Epithelial cell of esophagus (primary cell): ENCODE measurements around the gene RPS2.

Experiments
- DNase-seq: peaks from one replicate; pipeline ENCODE4 v3.0.0; 2010; ENCODE audit warnings: low read depth
- H3K4me3 ChIP-seq: 2 replicates; pipeline ENCODE4 v1.5.1; 2011; ENCODE audit warnings: mild to moderate bottlenecking, low read length, control low read depth
- CTCF ChIP-seq: IDR thresholded peaks from 2 replicates; pipeline ENCODE4 v1.5.1; 2011; ENCODE audit warnings: low read depth, mild to moderate bottlenecking, low read length, control low read depth, inconsistent platforms; ENCODE audit not compliant: insufficient read depth; ENCODE audit errors: missing control alignments

Gene RPS2

GRCh38 chr16:1917665-1918350 is 46.8 kb downstream of the RPS2 start:
- DNase-seq: no peak
- H3K4me3 ChIP-seq: peak overlapping the region; percentile 16
- TF ChIP-seq CTCF: no peak

GRCh38 chr16:1917056-1917664 is 47.5 kb downstream of the RPS2 start:
- DNase-seq: no peak
- TF ChIP-seq CTCF: no peak
- H3K4me3 ChIP-seq: peak overlapping the region; percentile 16

DNA sequence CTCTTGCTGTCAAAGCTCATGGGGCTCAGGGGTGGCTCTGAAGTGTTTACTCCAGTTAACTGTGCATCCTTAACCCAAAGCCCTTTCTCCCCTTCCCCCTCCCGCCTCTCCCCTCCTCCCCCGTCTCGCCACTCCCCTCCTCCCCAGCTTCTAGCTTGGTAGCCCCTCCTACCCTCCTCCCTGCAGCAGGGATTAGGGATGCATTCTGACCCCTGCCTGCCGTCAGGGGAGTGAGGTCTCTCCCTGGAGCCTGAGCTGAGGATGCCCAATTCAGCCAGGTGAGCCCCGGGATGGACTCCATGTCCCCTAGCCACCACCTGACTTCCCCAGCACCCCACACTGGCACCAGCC is 48.0 kb downstream of the RPS2 start:
- no peak for TF ChIP-seq CTCF
- DNase-seq: no peak
- H3K4me3 ChIP-seq: no peak overlapping the region

GRCh38 chr16:1915732-1916639 is 48.6 kb downstream of the RPS2 start:
- no peak overlapping the region for H3K4me3 ChIP-seq
- no peak for TF ChIP-seq CTCF
- no peak for DNase-seq

DNA sequence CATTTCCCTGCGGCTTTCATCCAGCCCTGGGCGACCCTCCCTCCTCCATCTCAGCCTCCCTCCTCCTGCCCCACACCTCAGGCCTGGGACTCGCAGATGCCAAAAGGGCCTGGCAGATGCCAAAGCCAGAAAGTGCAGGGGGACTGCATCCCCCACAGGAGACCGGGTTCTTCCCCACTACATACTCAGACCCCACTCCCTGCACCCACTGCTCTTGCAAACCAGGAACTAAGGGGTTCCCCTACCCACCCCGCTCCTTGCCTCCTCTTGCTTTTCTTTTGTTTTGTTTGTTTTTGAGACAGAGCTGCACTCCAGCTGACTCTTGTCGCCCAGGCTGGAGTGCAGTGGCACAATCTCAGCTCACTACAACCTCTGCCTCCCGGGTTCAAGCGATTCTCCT is 49.6 kb downstream of the RPS2 start:
- no peak overlapping the region for H3K4me3 ChIP-seq
- DNase-seq: no peak

GRCh38 chr16:1914084-1914608 is 50.5 kb downstream of the RPS2 start:
- H3K4me3 ChIP-seq: no peak overlapping the region
- DNase-seq: no peak
- TF ChIP-seq CTCF: no peak

More for the DNA sequence above, 49.6 kb downstream of the RPS2 start:
- no peak for TF ChIP-seq CTCF
